Ramos (cell line): Measurements from ENCODE around the gene ABCB11.
"Not testable (repeated sequence)": the region's sequence is repeated elsewhere in the genome, so short reads cannot be mapped to it uniquely, and the experiment has no call there.

Source experiments
- in situ Hi-C: fragments of 300-500 bp; cut with MboI; formaldehyde crosslinking; loops from one replicate; pipeline ENCODE4 v1.14.3; 2022; ENCODE audit warnings: low sequenced_read_pairs; ENCODE audit not compliant: unreplicated experiment

The ABCB11 gene

GRCh38 chr2:168904358-168904757, 126.8 kb downstream of the ABCB11 start:
- in situ Hi-C loops = no loop called here

- in situ Hi-C loops = no loop called here
These were observed 127.2 kb downstream of the ABCB11 start for GRCh38 chr2:168903888-168904287.

GRCh38 chr2:168901003-168901402, 130.1 kb downstream of the ABCB11 start, which contains the start of gene G6PC2:
TSS of gene G6PC2 (plus strand) at chr2:168901291. CDS start at chr2:168901332, 41 bp downstream.
- in situ Hi-C loops = no loop called here

- in situ Hi-C loops = no loop called here
These were observed 133.7 kb downstream of the ABCB11 start for GRCh38 chr2:168897449-168897848.

- in situ Hi-C loops = no loop called here
These were observed 134.3 kb downstream of the ABCB11 start for GRCh38 chr2:168896783-168897182.

GRCh38 chr2:168895771-168896170, 135.4 kb downstream of the ABCB11 start:
- in situ Hi-C loops = no loop called here

GRCh38 chr2:168894720-168895119, 136.4 kb downstream of the ABCB11 start:
- in situ Hi-C loops = no loop called here

GRCh38 chr2:168894101-168894500, 137.0 kb downstream of the ABCB11 start:
- in situ Hi-C loops = no loop called here

GRCh38 chr2:168892327-168892726, 138.8 kb downstream of the ABCB11 start:
- in situ Hi-C loops = no loop called here

GRCh38 chr2:168890006-168890782, 140.9 kb downstream of the ABCB11 start, which contains the start of gene SPC25:
TSS of gene SPC25 (minus strand) at chr2:168890430. CDS start at chr2:168889519, 911 bp downstream.
- in situ Hi-C loops = no loop called here

- in situ Hi-C loops = no loop called here
These were observed 141.5 kb downstream of the ABCB11 start for GRCh38 chr2:168889635-168890005.

- in situ Hi-C loops = no loop called here
These were observed 146.1 kb downstream of the ABCB11 start for GRCh38 chr2:168884975-168885374.

GRCh38 chr2:168882163-168882562, 149.0 kb downstream of the ABCB11 start:
- in situ Hi-C loops = not testable (repeated sequence)

- in situ Hi-C loops = no loop called here
These were observed 156.6 kb downstream of the ABCB11 start for GRCh38 chr2:168874368-168875054.

- in situ Hi-C loops = not testable (repeated sequence)
These were observed 160.3 kb downstream of the ABCB11 start for GRCh38 chr2:168870824-168871223.
